ENCODE measurements around the gene CCDC7. TPM values are rescaled to one million over a fixed set of nuclear protein-coding genes. Genes with fewer than 3 reads are reported as not detected.
"Not testable (repeated sequence)": the region's sequence is repeated elsewhere in the genome, so short reads cannot be mapped to it uniquely, and the experiment has no call there.

The CCDC7 gene
- polyA plus RNA-seq, 1 of the 3 experiments (the other 2 are of a cell fraction) = 0.44 TPM

- H3K36me3 ChIP-seq (replicated peaks in 1 of 2; ENCODE audit: control insufficient read depth in 1 of 2, insufficient read depth in 2 of 2, low read length in 1 of 2); CTCF ChIA-PET: not testable (repeated sequence)
Observed at GRCh38 chr10:32500136-32500535, 54.2 kb downstream of the CCDC7 start.

DNA sequence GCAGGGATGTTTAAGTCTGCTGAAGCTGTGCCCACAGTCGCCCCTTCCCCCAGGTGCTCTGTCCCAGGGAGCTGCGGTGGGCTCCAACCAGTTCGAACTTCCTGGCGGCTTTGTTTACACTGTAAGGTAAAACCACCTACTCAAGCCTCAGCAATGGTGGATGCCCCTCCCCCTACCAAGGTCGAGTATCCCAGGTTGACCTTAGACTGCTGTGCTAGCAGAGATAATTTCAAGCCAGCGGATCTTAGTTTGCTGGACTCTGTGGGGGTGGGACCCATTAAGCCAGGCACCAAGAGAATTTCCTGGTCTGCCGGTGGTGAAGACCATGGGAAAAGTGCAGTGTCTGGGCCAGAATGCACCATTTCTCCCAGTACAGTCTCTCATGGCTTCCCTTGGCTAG lies 56.0 kb downstream of the CCDC7 start:
- TF ChIP-seq JUND (IDR thresholded peaks at IDR 0.05) (no peak), SMC3 (IDR thresholded peaks at IDR 0.05; ENCODE audit: low read depth, low read length) (no peak), CTCF (IDR thresholded peaks at IDR 0.05) (no peak), ELF1 (IDR thresholded peaks at IDR 0.05) (no peak), RXRA (IDR thresholded peaks at IDR 0.05; ENCODE audit: borderline replicate concordance, low read depth) (no peak), SIN3A (IDR thresholded peaks at IDR 0.05; ENCODE audit: borderline replicate concordance, low read depth, low read length) (no peak), FOXM1 (IDR thresholded peaks at IDR 0.05; ENCODE audit: low read depth) (no peak), TAF1 (IDR thresholded peaks at IDR 0.05; ENCODE audit: borderline replicate concordance, low read depth, low read length) (no peak), CHD2 (IDR thresholded peaks at IDR 0.05; ENCODE audit: low read length, partially characterized antibody) (no peak), POLR2AphosphoS5 (IDR thresholded peaks at IDR 0.05; ENCODE audit: low read depth, low read length) (no peak), FOSL2 (IDR thresholded peaks at IDR 0.05; ENCODE audit: borderline replicate concordance, low read depth) (no peak), GABPA (IDR thresholded peaks at IDR 0.05; ENCODE audit: low read depth) (no peak), MAX (IDR thresholded peaks at IDR 0.05; ENCODE audit: low read depth) (no peak), MEF2A (IDR thresholded peaks at IDR 0.05; ENCODE audit: borderline replicate concordance, low read depth) (no peak)
- TF ChIP-seq, protein P1, sequence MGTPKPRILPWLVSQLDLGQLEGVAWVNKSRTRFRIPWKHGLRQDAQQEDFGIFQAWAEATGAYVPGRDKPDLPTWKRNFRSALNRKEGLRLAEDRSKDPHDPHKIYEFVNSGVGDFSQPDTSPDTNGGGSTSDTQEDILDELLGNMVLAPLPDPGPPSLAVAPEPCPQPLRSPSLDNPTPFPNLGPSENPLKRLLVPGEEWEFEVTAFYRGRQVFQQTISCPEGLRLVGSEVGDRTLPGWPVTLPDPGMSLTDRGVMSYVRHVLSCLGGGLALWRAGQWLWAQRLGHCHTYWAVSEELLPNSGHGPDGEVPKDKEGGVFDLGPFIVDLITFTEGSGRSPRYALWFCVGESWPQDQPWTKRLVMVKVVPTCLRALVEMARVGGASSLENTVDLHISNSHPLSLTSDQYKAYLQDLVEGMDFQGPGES (IDR thresholded peaks at IDR 0.05; ENCODE audit: low read depth, low read length) = no peak
- TF ChIP-seq, protein P2, sequence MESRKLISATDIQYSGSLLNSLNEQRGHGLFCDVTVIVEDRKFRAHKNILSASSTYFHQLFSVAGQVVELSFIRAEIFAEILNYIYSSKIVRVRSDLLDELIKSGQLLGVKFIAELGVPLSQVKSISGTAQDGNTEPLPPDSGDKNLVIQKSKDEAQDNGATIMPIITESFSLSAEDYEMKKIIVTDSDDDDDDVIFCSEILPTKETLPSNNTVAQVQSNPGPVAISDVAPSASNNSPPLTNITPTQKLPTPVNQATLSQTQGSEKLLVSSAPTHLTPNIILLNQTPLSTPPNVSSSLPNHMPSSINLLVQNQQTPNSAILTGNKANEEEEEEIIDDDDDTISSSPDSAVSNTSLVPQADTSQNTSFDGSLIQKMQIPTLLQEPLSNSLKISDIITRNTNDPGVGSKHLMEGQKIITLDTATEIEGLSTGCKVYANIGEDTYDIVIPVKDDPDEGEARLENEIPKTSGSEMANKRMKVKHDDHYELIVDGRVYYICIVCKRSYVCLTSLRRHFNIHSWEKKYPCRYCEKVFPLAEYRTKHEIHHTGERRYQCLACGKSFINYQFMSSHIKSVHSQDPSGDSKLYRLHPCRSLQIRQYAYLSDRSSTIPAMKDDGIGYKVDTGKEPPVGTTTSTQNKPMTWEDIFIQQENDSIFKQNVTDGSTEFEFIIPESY (IDR thresholded peaks at IDR 0.05; ENCODE audit: borderline replicate concordance, low read depth) = no peak
- no peak overlapping the region for H3K27ac ChIP-seq (ENCODE audit: low read depth in 2 of 2, low read length in 1 of 2)
- H3K9me2 ChIP-seq = no peaks in the 10 kb centered on the region
- H2AFZ ChIP-seq (ENCODE audit: low read depth) = no peak overlapping the region
- no peaks in the 10 kb centered on the region for H3K4me1 ChIP-seq (ENCODE audit: control insufficient read depth in 1 of 2, insufficient read depth in 2 of 2, low read depth in 1 of 2, low read length in 1 of 2)
- no peak overlapping the region for H3K9ac ChIP-seq
- DNase-seq = no peak
- CTCF ChIA-PET = no interaction called here
- no peaks in the 10 kb centered on the region for H3K27me3 ChIP-seq (ENCODE audit: insufficient read depth)
- POLR2A ChIA-PET = no interaction called here
- no peaks in the 10 kb centered on the region for H3K9me3 ChIP-seq
- H3K79me2 ChIP-seq (ENCODE audit: insufficient read depth) = no peaks in the 10 kb centered on the region
- peaks cover 0 to 4% of the 10 kb centered on the region in 2 experiments for H3K36me3 ChIP-seq (replicated peaks in 1 of 2; ENCODE audit: control insufficient read depth in 1 of 2, insufficient read depth in 2 of 2, low read length in 1 of 2)
- no peaks in the 10 kb centered on the region for H3F3A ChIP-seq (replicated peaks; ENCODE audit: insufficient read depth)
- 78% methylated on average over 7 of the region's 7 CpGs for WGBS (ENCODE audit: low lambda C conversion rate)
- H3K4me2 ChIP-seq = no peak overlapping the region
- no peak overlapping the region for H3K4me3 ChIP-seq (ENCODE audit: low read depth in 2 of 2, low read length in 1 of 2)
- no peaks in the 10 kb centered on the region for H4K20me1 ChIP-seq (ENCODE audit: insufficient read depth)

More at GRCh38 chr10:32500136-32500535, 54.2 kb downstream of the CCDC7 start:
- H3K4me1 ChIP-seq (ENCODE audit: control insufficient read depth in 1 of 2, insufficient read depth in 2 of 2, low read depth in 1 of 2, low read length in 1 of 2); H2AFZ ChIP-seq (ENCODE audit: low read depth); H3K9ac ChIP-seq; H4K20me1 ChIP-seq (ENCODE audit: insufficient read depth); H3K27ac ChIP-seq (ENCODE audit: low read depth in 2 of 2, low read length in 1 of 2); H3K27me3 ChIP-seq (ENCODE audit: insufficient read depth); H3K9me2 ChIP-seq; H3K4me3 ChIP-seq (ENCODE audit: low read depth in 2 of 2, low read length in 1 of 2); DNase-seq; POLR2A ChIA-PET; H3K79me2 ChIP-seq (ENCODE audit: insufficient read depth); H3K4me2 ChIP-seq; H3F3A ChIP-seq (replicated peaks; ENCODE audit: insufficient read depth); H3K9me3 ChIP-seq: not testable (repeated sequence)
- WGBS (ENCODE audit: low lambda C conversion rate) = 94% methylated on average over 18 of the region's 31 CpGs

DNA sequence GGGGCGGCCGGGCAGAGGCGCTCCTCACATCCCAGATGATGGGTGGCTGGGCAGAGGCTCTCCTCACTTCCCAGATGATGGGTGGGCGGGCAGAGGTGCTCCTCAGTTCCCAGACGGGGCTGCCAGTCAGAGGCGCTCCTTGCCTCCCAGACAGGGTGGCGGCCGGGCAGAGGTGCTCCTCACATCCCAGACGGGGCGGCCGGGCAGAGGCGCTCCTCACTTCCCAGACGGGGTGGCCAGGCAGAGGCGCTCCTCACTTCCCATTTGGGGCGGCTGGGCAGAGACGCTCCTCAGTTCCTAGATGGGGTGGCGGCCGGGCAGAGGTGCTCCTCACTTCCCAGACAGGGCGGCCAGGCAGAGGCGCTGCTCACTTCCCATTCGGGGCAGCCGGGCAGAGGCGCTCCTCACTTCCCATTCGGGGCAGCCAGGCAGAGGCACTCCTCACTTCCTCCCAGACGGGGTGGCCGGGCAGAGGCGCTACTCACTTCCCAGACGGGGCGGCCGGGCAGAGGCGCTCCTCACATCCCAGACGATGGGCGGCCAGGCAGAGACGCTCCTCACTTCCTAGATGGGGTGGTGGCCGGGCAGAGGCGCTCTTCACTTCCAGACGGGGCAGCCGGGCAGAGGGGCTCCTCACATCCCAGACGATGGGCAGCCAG lies 60.0 kb downstream of the CCDC7 start:
- H3K27me3 ChIP-seq (ENCODE audit: insufficient read depth); CTCF ChIA-PET; H3K4me2 ChIP-seq; H3F3A ChIP-seq (replicated peaks; ENCODE audit: insufficient read depth); H3K27ac ChIP-seq (ENCODE audit: low read depth in 2 of 2, low read length in 1 of 2); H3K4me3 ChIP-seq (ENCODE audit: low read depth in 2 of 2, low read length in 1 of 2); H3K9ac ChIP-seq; POLR2A ChIA-PET; H3K79me2 ChIP-seq (ENCODE audit: insufficient read depth); H3K4me1 ChIP-seq (ENCODE audit: control insufficient read depth in 1 of 2, insufficient read depth in 2 of 2, low read depth in 1 of 2, low read length in 1 of 2); H3K9me3 ChIP-seq; H3K36me3 ChIP-seq (replicated peaks in 1 of 2; ENCODE audit: control insufficient read depth in 1 of 2, insufficient read depth in 2 of 2, low read length in 1 of 2); H4K20me1 ChIP-seq (ENCODE audit: insufficient read depth); H3K9me2 ChIP-seq; DNase-seq; H2AFZ ChIP-seq (ENCODE audit: low read depth): not testable (repeated sequence)
- 98% methylated on average over 16 of the region's 39 CpGs for WGBS (ENCODE audit: low lambda C conversion rate)

All from SK-N-SH (cell line).